Endothelial cell of umbilical vein (primary cell): Measurements from ENCODE around the gene SYT8. TPM values are rescaled to one million over a fixed set of nuclear protein-coding genes. Genes with fewer than 3 reads are reported as not detected.

Experiments
- BruUV-seq: library from RNA; stranded (reverse); fragments of 400-500 nt; replicated peaks from 2 replicates; lab custom pipeline; 2021; lab: Mats Ljungman, UMichigan
- CTCF ChIA-PET: fragments of 300-600, 350-600 bp; sonication (Branson Sonifier 250); formaldehyde crosslinking; loops from one replicate; lab custom pipeline; 2021; ENCODE audit warnings: antibody characterized with exemption, inconsistent platforms; lab: Charles Lee
- POLR2A ChIA-PET: fragments of 300-600, 350-600 bp; sonication (Branson Sonifier 250); formaldehyde crosslinking; loops from one replicate; lab custom pipeline; 2021; ENCODE audit warnings: antibody characterized with exemption, inconsistent platforms; lab: Charles Lee
- DNase-seq: peaks from one replicate; pipeline ENCODE4 v3.0.0-alpha.2; 2011; ENCODE audit warnings: low read depth, low spot score
- FAIRE-seq: peaks from 2 replicates; lab custom pipeline; 2011; peaks lifted over from hg19 to GRCh38; lab: Jason Lieb, UNC
- H2AFZ ChIP-seq: 2 replicates; pipeline ENCODE4 v1.6.0; 2012; ENCODE audit warnings: low read depth, low read length, control low read depth, inconsistent platforms
- H3K27ac ChIP-seq: 2 replicates; pipeline ENCODE4 v1.5.1; 2011; ENCODE audit warnings: low read depth, mild to moderate bottlenecking, control low read depth, low read length, moderate library complexity; ENCODE audit not compliant: insufficient read depth
- H3K27me3 ChIP-seq, 2 experiments: 2 replicates each; pipeline versions ENCODE4 v1.6.0 to v1.6.1; 2011; ENCODE audit warnings: low read length in 2 of 2, mixed read lengths in 1 of 2; ENCODE audit not compliant: control insufficient read depth in 2 of 2, insufficient read depth in 2 of 2
- H3K36me3 ChIP-seq, 2 experiments: 2 replicates in 1 of 2; 3 replicates in 1 of 2; pipeline ENCODE4 v1.5.1; 2011; ENCODE audit warnings: low read length in 2 of 2, mild to moderate bottlenecking in 1 of 2, moderate library complexity in 1 of 2; ENCODE audit not compliant: control insufficient read depth in 2 of 2, insufficient read depth in 2 of 2; ENCODE audit errors: extremely low read depth in 1 of 2
- H3K4me1 ChIP-seq: 3 replicates; pipeline ENCODE4 v1.5.1; 2011; ENCODE audit warnings: mild to moderate bottlenecking, low read length; ENCODE audit not compliant: control insufficient read depth, insufficient read depth; ENCODE audit errors: extremely low read depth
- H3K4me2 ChIP-seq: 2 replicates; pipeline ENCODE4 v1.6.1; 2011; ENCODE audit warnings: low read length, control low read depth, mixed read lengths; ENCODE audit not compliant: insufficient read depth
- H3K4me3 ChIP-seq, 3 experiments: fragments of 200-600 bp in 1 of 3; sonication (generic), shearing (Covaris generic) in 1 of 3; replicated peaks in 1 of 3; 2 replicates each; pipeline ENCODE4 v1.5.1; 2011 to 2016; ENCODE audit warnings: control low read depth in 3 of 3, low read length in 3 of 3, mild to moderate bottlenecking in 2 of 3, inconsistent platforms in 1 of 3, low read depth in 1 of 3, moderate library complexity in 1 of 3; ENCODE audit not compliant: insufficient read depth in 1 of 3
- H3K79me2 ChIP-seq: 2 replicates; pipeline ENCODE4 v1.6.0; 2012; ENCODE audit warnings: low read length, inconsistent platforms; ENCODE audit not compliant: control insufficient read depth, insufficient read depth
- H3K9ac ChIP-seq: replicated peaks from 2 replicates; pipeline ENCODE3; 2011; ENCODE audit warnings: low read length, control low read depth; ENCODE audit not compliant: insufficient read depth; ENCODE audit errors: extremely low read depth
- H3K9me1 ChIP-seq: replicated peaks from 3 replicates; pipeline ENCODE4 v1.6.0; 2011; ENCODE audit warnings: mild to moderate bottlenecking, low read length; ENCODE audit not compliant: control insufficient read depth, insufficient read depth; ENCODE audit errors: extremely low read depth
- H3K9me3 ChIP-seq: replicated peaks from 2 replicates; pipeline ENCODE4 v1.5.1; 2012; ENCODE audit warnings: low read length, inconsistent platforms; ENCODE audit not compliant: control insufficient read depth, insufficient read depth
- H4K20me1 ChIP-seq: replicated peaks from 2 replicates; pipeline ENCODE3; 2011; ENCODE audit warnings: mild to moderate bottlenecking, low read length; ENCODE audit not compliant: control insufficient read depth, insufficient read depth; ENCODE audit errors: extremely low read depth
- EZH2 ChIP-seq: IDR thresholded peaks from 2 replicates; pipeline ENCODE4 v1.6.1; 2012; ENCODE audit warnings: borderline replicate concordance, low read depth, mild to moderate bottlenecking, moderate library complexity, low read length, inconsistent platforms; ENCODE audit not compliant: severe bottlenecking
- FOS ChIP-seq: IDR thresholded peaks from 2 replicates; pipeline ENCODE4 v1.6.1; 2011; ENCODE audit warnings: mild to moderate bottlenecking, low read length, moderate library complexity, borderline replicate concordance; ENCODE audit not compliant: insufficient read depth
- GATA2 ChIP-seq: IDR thresholded peaks from 2 replicates; pipeline ENCODE4 v1.7.0; 2011; ENCODE audit warnings: low read depth, mild to moderate bottlenecking, moderate library complexity, mixed read lengths, low read length; ENCODE audit not compliant: insufficient read length, insufficient read depth
- MYC ChIP-seq: IDR thresholded peaks from one replicate; pipeline ENCODE4 v1.6.1; 2011; ENCODE audit warnings: mild to moderate bottlenecking, low read depth, low read length
- POLR2A ChIP-seq: IDR thresholded peaks from 2 replicates; pipeline ENCODE4 v1.6.1; 2012; ENCODE audit warnings: low read depth, mild to moderate bottlenecking, control low read depth, low read length
- POLR2AphosphoS5 ChIP-seq: IDR thresholded peaks from 2 replicates; pipeline ENCODE4 v1.6.1; 2012; ENCODE audit warnings: low read depth, mild to moderate bottlenecking, control low read depth, low read length, moderate library complexity; ENCODE audit not compliant: insufficient read depth
- dilution Hi-C: fragments of 300-500 bp; cut with MboI; formaldehyde crosslinking; loops from one replicate; pipeline ENCODE4 v1.15.0; 2019; ENCODE audit warnings: low sequenced_read_pairs; ENCODE audit not compliant: extremely low pct_ligation_motif_present
- intact Hi-C: fragments of 100-400 bp; cut with micrococcal nuclease; formaldehyde crosslinking; loops from one replicate; pipeline ENCODE4 v1.10.0; 2022
- polyA plus RNA-seq, 4 experiments: library from polyadenylated mRNA; depleted of rRNA in 3 of 4; stranded (reverse) in 3 of 4; unstranded in 1 of 4; fragments of >200 nt; gene quantifications; 2 replicates each; pipeline versions ENCODE4 v1.2.1 to v1.2.3, GENCODE V29; 2011 to 2012; ENCODE audit warnings: missing spikeins in 1 of 4
- total RNA-seq: library from RNA; stranded (reverse); gene quantifications from 2 replicates; pipeline ENCODE4 v1.2.3, GENCODE V29; 2021
- TF ChIP-seq, protein P1 (sequence below): IDR thresholded peaks from 2 replicates; pipeline ENCODE4 v1.6.1; 2011; ENCODE audit not compliant: insufficient read depth, insufficient read length
- TF ChIP-seq, protein P2 (sequence below), 2 donors: IDR thresholded peaks; 1 replicate in 1 of 2; 2 replicates in 1 of 2; pipeline ENCODE4 v1.5.1; 2011; ENCODE audit warnings: low read length in 2 of 2, mild to moderate bottlenecking in 2 of 2, moderate library complexity in 2 of 2, control low read depth in 1 of 2, inconsistent platforms in 1 of 2, low read depth in 1 of 2; ENCODE audit not compliant: insufficient read depth in 1 of 2; ENCODE audit errors: extremely low read depth in 1 of 2

The SYT8 gene
- total and polyA plus RNA-seq, 2 donors (not counting 3 experiments of a cell fraction or from before 2014, with no cell fraction given) = not detected

DNA sequence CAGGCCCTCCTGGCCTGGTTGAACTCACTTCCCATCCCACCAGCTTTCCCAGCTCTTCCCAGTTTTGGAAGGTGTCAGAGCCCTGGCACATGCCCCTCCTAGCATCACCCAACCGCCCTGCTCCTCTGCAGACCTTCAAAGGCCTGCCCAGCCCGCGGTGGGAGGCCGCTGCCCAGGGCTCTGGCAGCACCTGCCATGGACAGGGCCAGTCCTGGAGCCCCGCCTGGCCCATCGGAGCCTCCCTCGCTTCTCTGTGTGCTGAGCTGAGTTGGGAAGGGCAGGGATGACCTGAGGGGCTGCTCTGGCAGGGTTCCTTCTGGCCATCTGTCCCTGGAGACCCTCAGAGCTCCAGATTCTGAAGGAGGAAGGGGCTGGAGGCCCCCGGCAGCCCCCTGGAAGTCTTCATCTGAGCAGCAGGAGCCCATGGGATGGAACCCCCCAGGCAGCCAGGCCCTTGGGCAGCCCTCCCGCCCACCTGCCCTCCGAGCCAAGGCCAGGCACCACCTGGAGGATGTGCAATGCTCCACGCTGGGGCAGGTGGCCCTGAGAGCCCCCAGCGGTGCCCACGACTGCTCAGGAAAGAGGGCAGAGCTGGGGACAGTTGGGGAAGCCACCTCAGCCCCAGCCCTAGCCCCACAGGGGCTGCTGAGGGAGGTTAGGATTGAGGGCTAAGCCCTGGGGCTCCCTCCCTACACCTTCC lies 21.7 kb downstream of the SYT8 start:
- H3K27ac ChIP-seq = no peak overlapping the region
- no TSS peak for BruUV-seq
- H3K27me3 ChIP-seq = no peaks in the 10 kb centered on the region
- TF ChIP-seq MYC (no peak), POLR2A (no peak), FOS (no peak), EZH2 (no peak), POLR2AphosphoS5 (no peak), GATA2 (no peak)
- TF ChIP-seq, protein P1, sequence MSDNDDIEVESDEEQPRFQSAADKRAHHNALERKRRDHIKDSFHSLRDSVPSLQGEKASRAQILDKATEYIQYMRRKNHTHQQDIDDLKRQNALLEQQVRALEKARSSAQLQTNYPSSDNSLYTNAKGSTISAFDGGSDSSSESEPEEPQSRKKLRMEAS = no peak
- TF ChIP-seq, protein P2, sequence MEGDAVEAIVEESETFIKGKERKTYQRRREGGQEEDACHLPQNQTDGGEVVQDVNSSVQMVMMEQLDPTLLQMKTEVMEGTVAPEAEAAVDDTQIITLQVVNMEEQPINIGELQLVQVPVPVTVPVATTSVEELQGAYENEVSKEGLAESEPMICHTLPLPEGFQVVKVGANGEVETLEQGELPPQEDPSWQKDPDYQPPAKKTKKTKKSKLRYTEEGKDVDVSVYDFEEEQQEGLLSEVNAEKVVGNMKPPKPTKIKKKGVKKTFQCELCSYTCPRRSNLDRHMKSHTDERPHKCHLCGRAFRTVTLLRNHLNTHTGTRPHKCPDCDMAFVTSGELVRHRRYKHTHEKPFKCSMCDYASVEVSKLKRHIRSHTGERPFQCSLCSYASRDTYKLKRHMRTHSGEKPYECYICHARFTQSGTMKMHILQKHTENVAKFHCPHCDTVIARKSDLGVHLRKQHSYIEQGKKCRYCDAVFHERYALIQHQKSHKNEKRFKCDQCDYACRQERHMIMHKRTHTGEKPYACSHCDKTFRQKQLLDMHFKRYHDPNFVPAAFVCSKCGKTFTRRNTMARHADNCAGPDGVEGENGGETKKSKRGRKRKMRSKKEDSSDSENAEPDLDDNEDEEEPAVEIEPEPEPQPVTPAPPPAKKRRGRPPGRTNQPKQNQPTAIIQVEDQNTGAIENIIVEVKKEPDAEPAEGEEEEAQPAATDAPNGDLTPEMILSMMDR (IDR thresholded peaks at IDR 0.05; ENCODE audit: extremely low read depth in 1 of 2, insufficient read depth in 1 of 2, low read depth in 1 of 2, low read length in 2 of 2) = no peak
- H3K4me2 ChIP-seq = no peak overlapping the region
- no peaks in the 10 kb centered on the region for H3K36me3 ChIP-seq
- CTCF ChIA-PET = interaction anchor here (1.0 to 1.9 kb wide), 2 partner anchors 26 to 162 kb away, joined by 3 to 5 read pairs; no protein-coding TSS in a partner anchor
- no peak overlapping the region for H3K9ac ChIP-seq
- no peaks in the 10 kb centered on the region for H4K20me1 ChIP-seq
- no peak for DNase-seq
- POLR2A ChIA-PET = no interaction called here
- H3K9me3 ChIP-seq = no peaks in the 10 kb centered on the region
- H3K79me2 ChIP-seq = no peaks in the 10 kb centered on the region
- intact Hi-C loops = no loop called here
- H3K9me1 ChIP-seq = no peaks in the 10 kb centered on the region
- no peak overlapping the region for H3K4me3 ChIP-seq
- H3K4me1 ChIP-seq = no peaks in the 10 kb centered on the region
- dilution Hi-C loops = no loop called here
- H2AFZ ChIP-seq = no peak overlapping the region
- FAIRE-seq = no peak
